Right lobe of liver (tissue), 6 donors: ENCODE measurements around the gene LCMT2. TPM values are rescaled to one million over a fixed set of nuclear protein-coding genes. Genes with fewer than 3 reads are reported as not detected.

ENCODE experiments used
- ATAC-seq, 4 donors: fragments of 200-7000 bp; cut with Tn5 transposase; one replicate each; pipeline ENCODE4 v1.9.1; 2020; ENCODE audit warnings: mild to moderate bottlenecking in 4 of 4, moderate library complexity in 4 of 4
- DNase-seq, 3 donors: peaks; one replicate each; pipeline ENCODE4 v3.0.0-alpha.2; 2020
- H3K27ac ChIP-seq, 3 donors: fragments of 200-600 bp; one replicate each; pipeline ENCODE4 v1.8.0; 2022
- H3K27me3 ChIP-seq, 2 donors: fragments of 200-600 bp; one replicate each; pipeline ENCODE4 v1.8.0; 2022
- H3K36me3 ChIP-seq, 4 donors: fragments of 200-600 bp; sonication (generic) in 1 of 4; one replicate each; pipeline versions ENCODE4 v1.5.1 to v1.8.0; 2017 to 2022; ENCODE audit warnings: control low read depth in 1 of 4
- H3K4me1 ChIP-seq, 4 donors: fragments of 200-600 bp; sonication (generic) in 1 of 4; one replicate each; pipeline versions ENCODE4 v1.5.1 to v1.8.0; 2017 to 2022; ENCODE audit warnings: control low read depth in 1 of 4
- H3K4me3 ChIP-seq, 3 donors: fragments of 200-600 bp; one replicate each; pipeline ENCODE4 v1.8.0; 2022
- H3K9me3 ChIP-seq, 4 donors: fragments of 200-600 bp; sonication (generic) in 1 of 4; one replicate each; pipeline versions ENCODE4 v1.5.1 to v1.8.0; 2017 to 2022; ENCODE audit warnings: control low read depth in 1 of 4
- POLR2A ChIP-seq: fragments of 450-650 bp; IDR thresholded peaks from one replicate; pipeline ENCODE4 v1.6.1; 2017; ENCODE audit warnings: antibody characterized with exemption, mild to moderate bottlenecking
- whole genome bisulfite sequencing: methylation state at CpG from one replicate; pipeline ENCODE4 v1.1.6; 2018; ENCODE audit warnings: low coverage, low lambda C conversion rate; ENCODE audit not compliant: insufficient coverage; ENCODE audit errors: missing lambda C conversion rate; 5-methylcytosine and 5-hydroxymethylcytosine counted together
- intact Hi-C, 2 donors: fragments of 100-400 bp; cut with DNase I; formaldehyde crosslinking; loops; one replicate each; pipeline versions ENCODE4 v1.11.2 to v1.14.1; 2022
- total RNA-seq, 6 experiments: library from RNA; depleted of rRNA in 2 of 6; stranded (reverse); fragments of >200 nt in 2 of 6; fragmentation: NEBNext Ultra II Directional in 3 of 6; extraction: Animal tissue kit (Norgen Biotek cat#: 25700) in 3 of 6; gene quantifications; one replicate each; pipeline versions ENCODE4 v1.1.0 to v1.2.4, GENCODE V29; 2016 to 2023
- TF ChIP-seq, protein P1 (sequence below), 4 donors: fragments of 200-600 bp in 3 of 4; fragments of 450-650 bp in 1 of 4; IDR thresholded peaks; one replicate each; pipeline versions ENCODE4 v1.5.1 to v1.8.0; 2016 to 2022; ENCODE audit warnings: antibody characterized with exemption in 4 of 4, mild to moderate bottlenecking in 2 of 4
- donor health status: DM: no; HTN: yes; CAD: no.
- donor health status: DM: no; HTN: no; CAD: no.
- donor health status: DM: no; HTN: no; CAD: no.
- donor health status: DM: no; HTN: yes; CAD: no.
- donor health status: DM: no; HTN: yes; CAD: no.

Gene LCMT2
- total RNA-seq, 6 experiments from 2014 or later, result 2.9 to 4.9 (median 3.9) TPM

DNA sequence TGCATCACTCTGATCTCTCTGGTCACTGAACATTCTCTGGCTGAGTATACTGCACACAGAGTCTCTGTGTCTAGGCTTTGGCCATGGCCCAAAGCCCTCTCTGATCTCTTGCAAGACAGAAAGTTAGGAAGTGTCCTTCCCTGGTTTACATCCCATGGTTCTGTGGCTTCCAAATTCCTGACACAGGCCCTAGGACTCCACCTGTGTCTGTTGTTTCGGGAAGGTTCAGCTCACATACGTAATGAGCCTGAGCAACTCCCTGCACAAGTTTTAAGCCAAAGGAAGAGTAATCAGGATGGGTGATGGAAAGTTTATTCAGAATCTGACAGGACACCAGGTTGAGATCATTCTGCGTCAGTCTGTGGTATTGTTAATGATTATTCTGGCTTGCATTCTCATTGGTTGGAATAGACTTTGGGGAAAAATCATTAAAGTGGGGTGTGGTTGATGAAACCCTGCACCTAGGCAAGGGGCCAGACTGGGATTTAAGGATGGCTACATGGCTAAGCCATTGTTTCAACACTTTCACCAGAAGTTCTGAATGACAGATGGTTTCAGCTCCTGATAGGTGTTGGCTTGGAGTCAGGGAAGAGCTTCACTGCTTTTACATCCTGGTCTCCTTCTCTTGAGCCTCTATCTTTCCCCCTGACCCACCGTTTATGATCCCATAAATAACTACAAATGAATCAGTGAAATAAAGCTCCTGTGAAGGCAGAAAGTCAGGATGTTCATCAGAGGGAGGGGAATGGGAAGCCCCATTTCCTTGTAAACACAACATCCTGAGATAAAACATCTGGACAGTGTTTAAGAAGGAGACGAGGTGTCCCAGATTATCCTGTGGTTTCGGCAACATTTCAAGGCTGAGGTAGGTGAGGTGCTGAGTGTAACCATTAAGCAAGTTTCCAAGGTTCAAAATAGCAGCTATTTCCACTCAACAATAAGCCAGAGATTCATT is 14.1 kb downstream of the LCMT2 start:
- peak in 2 of 4 donors; percentile 47 to 48 for ATAC-seq
- Histone ChIP-seq H3K9me3 (no peaks in the 10 kb centered on the region), H3K36me3 (no peaks in the 10 kb centered on the region), H3K4me3 (no peak overlapping the region), H3K27me3 (no peaks in the 10 kb centered on the region), H3K27ac (no peak overlapping the region), H3K4me1 (no peaks in the 10 kb centered on the region)
- 51% methylated on average over 6 of the region's 6 CpGs for whole genome bisulfite sequencing
- intact Hi-C loops, result no loop called here
- TF ChIP-seq POLR2A, result no peak
- TF ChIP-seq, protein P1, sequence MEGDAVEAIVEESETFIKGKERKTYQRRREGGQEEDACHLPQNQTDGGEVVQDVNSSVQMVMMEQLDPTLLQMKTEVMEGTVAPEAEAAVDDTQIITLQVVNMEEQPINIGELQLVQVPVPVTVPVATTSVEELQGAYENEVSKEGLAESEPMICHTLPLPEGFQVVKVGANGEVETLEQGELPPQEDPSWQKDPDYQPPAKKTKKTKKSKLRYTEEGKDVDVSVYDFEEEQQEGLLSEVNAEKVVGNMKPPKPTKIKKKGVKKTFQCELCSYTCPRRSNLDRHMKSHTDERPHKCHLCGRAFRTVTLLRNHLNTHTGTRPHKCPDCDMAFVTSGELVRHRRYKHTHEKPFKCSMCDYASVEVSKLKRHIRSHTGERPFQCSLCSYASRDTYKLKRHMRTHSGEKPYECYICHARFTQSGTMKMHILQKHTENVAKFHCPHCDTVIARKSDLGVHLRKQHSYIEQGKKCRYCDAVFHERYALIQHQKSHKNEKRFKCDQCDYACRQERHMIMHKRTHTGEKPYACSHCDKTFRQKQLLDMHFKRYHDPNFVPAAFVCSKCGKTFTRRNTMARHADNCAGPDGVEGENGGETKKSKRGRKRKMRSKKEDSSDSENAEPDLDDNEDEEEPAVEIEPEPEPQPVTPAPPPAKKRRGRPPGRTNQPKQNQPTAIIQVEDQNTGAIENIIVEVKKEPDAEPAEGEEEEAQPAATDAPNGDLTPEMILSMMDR (IDR thresholded peaks at IDR 0.05), result no peak
- no peak for DNase-seq

DNA sequence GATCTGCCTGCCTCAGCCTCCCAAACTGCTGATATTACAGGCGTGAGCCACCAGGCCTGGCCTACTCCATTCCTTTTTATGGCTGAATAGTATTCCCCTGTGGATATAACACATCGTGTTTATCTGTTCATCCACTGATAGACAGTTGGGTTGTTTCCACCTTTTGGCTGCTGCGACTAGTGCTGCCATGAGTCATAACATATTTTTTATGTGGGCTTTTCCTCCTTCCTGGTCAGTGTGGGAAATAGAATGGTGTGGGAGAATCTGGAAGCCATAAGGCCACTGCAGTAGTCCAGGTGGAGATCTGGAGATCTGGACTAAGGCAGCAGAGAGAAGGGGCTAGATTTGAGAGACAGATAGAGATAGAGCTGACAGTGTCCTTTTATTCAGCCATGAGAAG is 16.2 kb downstream of the LCMT2 start:
- H3K36me3 ChIP-seq, result no peaks in the 10 kb centered on the region
- no peaks in the 10 kb centered on the region for H3K27me3 ChIP-seq
- TF ChIP-seq, protein P1 (IDR thresholded peaks at IDR 0.05), result no peak
- no peak for TF ChIP-seq POLR2A
- DNase-seq (no peak), ATAC-seq (no peak)
- no peak overlapping the region for H3K27ac ChIP-seq
- 71% methylated on average over 2 of the region's 3 CpGs for WGBS
- no peak overlapping the region for H3K4me3 ChIP-seq
- H3K4me1 ChIP-seq, result no peaks in the 10 kb centered on the region
- H3K9me3 ChIP-seq, result no peaks in the 10 kb centered on the region
- intact Hi-C loops, result no loop called here

GRCh38 chr15:43312378-43312777 is 18.0 kb downstream of the LCMT2 start:
- no peaks in the 10 kb centered on the region for H3K9me3 ChIP-seq
- H3K27ac ChIP-seq, result no peak overlapping the region
- no peaks in the 10 kb centered on the region for H3K4me1 ChIP-seq
- no peaks in the 10 kb centered on the region for H3K36me3 ChIP-seq
- H3K27me3 ChIP-seq, result no peaks in the 10 kb centered on the region
- WGBS, result 26% methylated on average over 2 of the region's 4 CpGs
- intact Hi-C loops, result no loop called here
- no peak overlapping the region for H3K4me3 ChIP-seq
- DNase-seq (no peak), ATAC-seq (no peak)
- no peak for TF ChIP-seq POLR2A

DNA sequence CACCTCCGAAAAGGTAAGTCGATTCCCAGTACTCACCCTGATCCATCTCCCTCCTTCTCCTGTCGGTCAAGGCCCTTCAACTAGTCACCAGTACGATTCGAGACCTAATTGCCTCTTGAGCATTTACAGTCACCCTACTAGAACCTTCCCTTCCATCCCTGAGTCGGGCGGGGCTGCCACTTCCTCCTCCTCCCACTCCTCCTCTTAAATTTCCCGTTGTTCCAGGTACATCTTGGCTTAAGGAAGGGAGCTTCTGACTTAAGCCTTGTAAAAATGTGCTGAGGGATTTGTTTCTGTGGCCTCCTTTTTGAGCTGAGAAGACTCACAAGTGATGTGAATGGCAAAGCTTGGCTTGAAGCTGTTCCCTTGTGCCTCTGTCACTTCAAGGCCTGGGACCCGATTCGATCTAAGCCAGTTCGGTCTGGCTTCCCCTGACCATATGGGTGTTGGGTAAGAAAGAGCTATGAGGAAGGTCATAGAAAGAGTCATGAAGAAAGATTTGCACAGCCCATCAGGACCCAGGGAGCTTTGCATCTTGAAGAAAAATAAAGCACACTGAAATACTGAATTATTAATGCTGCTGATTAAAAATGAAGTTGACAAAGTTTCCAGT is 28.1 kb downstream of the LCMT2 start, which contains the start of gene TGM7:
TGM7 (minus strand) TSS at position 51 of the 613 bp plus-strand sequence.
- Histone ChIP-seq H3K27ac (no peak within 1 kb of the TSS), H3K4me3 (no peak within 1 kb of the TSS), H3K27me3 (no peaks in the 10 kb centered on the region), H3K4me1 (no peaks in the 10 kb centered on the region), H3K9me3 (no peaks in the 10 kb centered on the region), H3K36me3 (no peaks in the 10 kb centered on the region)
- TF ChIP-seq, protein P1 (IDR thresholded peaks at IDR 0.05), result no peak
- no peak for TF ChIP-seq POLR2A
- no peak for ATAC-seq
- intact Hi-C loops, result no loop called here
- 61% methylated on average over 10 of the region's 11 CpGs for WGBS
- no peak for DNase-seq

- no peaks in the 10 kb centered on the region for H3K4me1 ChIP-seq
- no peaks in the 10 kb centered on the region for H3K9me3 ChIP-seq
- no peak for ATAC-seq
- no peak for DNase-seq
- no peak for TF ChIP-seq POLR2A
- TF ChIP-seq, protein P1 (IDR thresholded peaks at IDR 0.05), result no peak
- H3K36me3 ChIP-seq, result no peaks in the 10 kb centered on the region
- peaks cover 0 to 3% of the 10 kb centered on the region in 2 donors for H3K27me3 ChIP-seq
- H3K27ac ChIP-seq, result no peak overlapping the region
- H3K4me3 ChIP-seq, result no peak overlapping the region
- intact Hi-C loops, result no loop called here
Measured at GRCh38 chr15:43299884-43300283, 30.5 kb downstream of the LCMT2 start.
